GM23248 (cell line): ENCODE data around the gene RASGRP2. TPM values are rescaled to one million over a fixed set of nuclear protein-coding genes. Genes with fewer than 3 reads are reported as not detected.

Experiments used
- DNase-seq: peaks from one replicate; pipeline ENCODE4 v3.0.0-alpha.2; 2015
- H2AFZ ChIP-seq: fragments of 200-600 bp; sonication (generic); 2 replicates; pipeline ENCODE4 v1.6.1; 2016; ENCODE audit warnings: antibody characterized with exemption
- H3F3A ChIP-seq: fragments of 200-600 bp; sonication (generic); 2 replicates; pipeline ENCODE4 v1.6.1; 2016; ENCODE audit warnings: mild to moderate bottlenecking, antibody characterized with exemption, mixed run types; ENCODE audit not compliant: insufficient read depth
- H3K27ac ChIP-seq: fragments of 200-600 bp; sonication (generic); 2 replicates; pipeline ENCODE4 v1.5.1; 2016; ENCODE audit warnings: mild to moderate bottlenecking
- H3K27me3 ChIP-seq: fragments of 200-600 bp; sonication (generic); replicated peaks from 2 replicates; pipeline ENCODE4 v1.6.1; 2016; ENCODE audit warnings: mild to moderate bottlenecking; ENCODE audit not compliant: insufficient read depth
- H3K36me3 ChIP-seq: fragments of 200-600 bp; sonication (generic); 2 replicates; pipeline ENCODE4 v1.6.1; 2016; ENCODE audit warnings: low read depth, mild to moderate bottlenecking
- H3K4me1 ChIP-seq: fragments of 200-600 bp; sonication (generic); 2 replicates; pipeline ENCODE4 v1.6.1; 2016; ENCODE audit warnings: mild to moderate bottlenecking; ENCODE audit not compliant: insufficient read depth
- H3K4me2 ChIP-seq: fragments of 200-600 bp; sonication (generic); one replicate; pipeline ENCODE4 v1.6.1; 2016; ENCODE audit warnings: mild to moderate bottlenecking; ENCODE audit not compliant: unreplicated experiment
- H3K4me3 ChIP-seq: fragments of 200-600 bp; sonication (generic); 2 replicates; pipeline ENCODE4 v1.5.1; 2016; ENCODE audit warnings: mild to moderate bottlenecking
- H3K79me2 ChIP-seq: fragments of 200-600 bp; sonication (generic); 2 replicates; pipeline ENCODE4 v1.6.1; 2016; ENCODE audit warnings: mild to moderate bottlenecking; ENCODE audit not compliant: insufficient read depth
- H3K9ac ChIP-seq: fragments of 200-600 bp; sonication (generic); 2 replicates; pipeline ENCODE4 v1.6.1; 2016; ENCODE audit warnings: mild to moderate bottlenecking
- H3K9me2 ChIP-seq: fragments of 200-600 bp; sonication (generic); 2 replicates; pipeline ENCODE4 v1.6.1; 2016; ENCODE audit warnings: mixed run types, mild to moderate bottlenecking, moderate library complexity; ENCODE audit not compliant: insufficient read depth
- H3K9me3 ChIP-seq: fragments of 200-600 bp; sonication (generic); one replicate; pipeline ENCODE4 v1.6.1; 2017; ENCODE audit warnings: low read depth
- H4K20me1 ChIP-seq: fragments of 200-600 bp; sonication (generic); 2 replicates; pipeline ENCODE4 v1.6.0; 2016; ENCODE audit not compliant: insufficient read depth
- EZH2 ChIP-seq: fragments of 200-600 bp; sonication (generic); IDR thresholded peaks from 2 replicates; pipeline ENCODE4 v1.6.1; 2018; ENCODE audit warnings: antibody characterized with exemption, mild to moderate bottlenecking; ENCODE audit not compliant: insufficient read depth, poor library complexity, severe bottlenecking
- EZH2phosphoT487 ChIP-seq: fragments of 200-600 bp; sonication (generic); IDR thresholded peaks from 2 replicates; pipeline ENCODE4 v1.6.1; 2018; ENCODE audit warnings: antibody characterized with exemption, moderate library complexity, mild to moderate bottlenecking, low read depth; ENCODE audit not compliant: insufficient read depth
- WGBS, 2 experiments: methylation state at CpG; one replicate each; pipeline ENCODE4 v1.1.6; 2015 to 2017; ENCODE audit warnings: low lambda C conversion rate in 2 of 2, low coverage in 1 of 2; ENCODE audit errors: missing lambda C conversion rate in 2 of 2; 5-methylcytosine and 5-hydroxymethylcytosine counted together
- in situ Hi-C: fragments of 300-500 bp; cut with MboI; formaldehyde crosslinking; loops from 2 replicates; pipeline ENCODE4 v1.15.0; 2020
- polyA plus RNA-seq: library from polyadenylated mRNA; unstranded; fragments of >200 nt; fragmentation: Nextera tagmentation; extraction: Ambion mirVana; gene quantifications from 2 replicates; pipeline ENCODE4 v1.2.1, GENCODE V29; 2016
- total RNA-seq: library from RNA; depleted of rRNA; stranded (reverse); fragments of >200 nt; shearing (Covaris generic); gene quantifications from 2 replicates; pipeline ENCODE4 v1.2.3, GENCODE V29; 2014

RASGRP2 gene
- total and polyA plus RNA-seq, 2 experiments from 2014 or later, result 0.68 TPM; not detected in 1

DNA sequence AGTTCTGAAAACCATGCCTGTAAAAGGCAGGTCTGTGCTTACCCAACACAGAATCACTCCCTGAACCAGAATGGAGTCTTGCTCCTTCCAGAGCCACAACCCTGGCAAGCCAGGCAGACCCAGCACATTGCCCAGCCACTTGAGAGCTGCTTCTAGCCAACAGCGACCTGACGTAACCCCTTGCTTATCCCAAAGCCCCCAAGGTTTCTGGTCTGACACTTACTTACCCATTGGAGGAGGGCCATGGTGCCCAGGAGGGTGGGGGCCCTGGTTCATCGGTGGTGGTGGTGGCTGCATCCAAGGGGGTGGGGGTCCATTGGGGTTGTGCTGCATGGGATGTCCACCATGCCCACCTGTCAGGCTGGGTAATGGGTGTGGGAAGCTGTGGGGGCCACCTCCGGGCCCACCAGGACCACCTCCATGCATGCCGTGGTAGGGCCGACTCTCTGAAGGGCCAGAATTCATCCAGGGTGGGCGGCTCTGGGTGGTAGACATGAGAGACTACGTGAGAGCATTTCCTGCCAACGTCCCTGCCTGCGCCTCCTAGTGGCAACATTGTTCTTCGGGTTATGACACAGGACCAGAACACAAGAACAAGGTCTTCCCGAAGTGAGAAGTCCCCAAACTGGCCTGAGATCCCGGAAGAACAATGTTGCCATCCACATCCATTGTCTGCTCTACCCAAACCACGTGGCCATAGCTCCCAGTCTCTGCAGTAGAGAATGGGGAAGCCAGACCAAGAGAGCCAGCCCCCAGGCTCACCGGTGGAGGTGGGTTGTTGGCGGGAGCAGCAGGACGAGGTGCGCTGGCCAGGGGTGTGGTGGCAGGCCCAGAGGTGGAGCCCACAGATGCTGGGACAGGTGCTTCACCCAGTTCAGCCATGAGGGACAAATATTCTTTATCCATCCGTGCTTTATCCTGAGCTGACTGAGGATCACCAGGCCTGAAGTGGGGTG lies 23.7 kb upstream of the RASGRP2 start:
- Histone ChIP-seq H3K27ac (no peak overlapping the region), H3K4me2 (no peak overlapping the region), H3K9me3 (no peaks in the 10 kb centered on the region), H3K9me2 (no peaks in the 10 kb centered on the region), H2AFZ (no peak overlapping the region), H3K9ac (no peak overlapping the region), H3K79me2 (peaks cover 59% of the 10 kb centered on the region), H3K4me1 (peaks cover 17% of the 10 kb centered on the region; the same call in 1 of the 2 replicates), H3K27me3 (no peaks in the 10 kb centered on the region), H4K20me1 (peaks cover 12% of the 10 kb centered on the region; the same call in 1 of the 2 replicates), H3K36me3 (peaks cover 76% of the 10 kb centered on the region), H3K4me3 (no peak overlapping the region), H3F3A (peaks cover 68% of the 10 kb centered on the region)
- 55 to 56% methylated on average over 18 to 19 of the region's 19 CpGs for WGBS, 2 experiments
- peak; percentile 73 for DNase-seq
- TF ChIP-seq EZH2phosphoT487, result no peak
- no peak for TF ChIP-seq EZH2
- in situ Hi-C loops, result no loop called here

DNA sequence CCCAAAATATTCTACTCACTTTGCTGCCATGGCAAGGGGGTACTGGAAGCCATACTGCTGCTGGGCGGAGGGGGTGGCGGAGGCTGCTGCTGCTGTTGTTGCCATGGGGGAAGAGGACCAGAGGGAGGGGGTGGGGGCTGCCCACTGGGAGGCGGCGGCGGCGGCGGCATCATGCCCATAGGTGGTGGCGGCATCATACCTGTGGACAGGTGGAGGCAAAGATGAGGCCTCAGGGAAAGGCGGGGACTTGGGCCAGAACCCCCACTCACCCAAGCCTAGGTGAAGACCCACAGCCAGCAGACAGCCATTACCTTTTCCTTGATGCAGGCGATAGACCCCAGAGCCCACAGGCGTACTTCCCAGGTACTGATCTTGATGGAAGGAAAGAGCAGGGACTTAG lies 22.9 kb upstream of the RASGRP2 start:
- WGBS, 2 experiments, result 99 to 100% methylated on average over 4 to 11 of the region's 11 CpGs
- in situ Hi-C loops, result no loop called here
- H3K9me3 ChIP-seq, result no peaks in the 10 kb centered on the region
- peaks cover 5% of the 10 kb centered on the region; the same call in 1 of the 2 replicates for H4K20me1 ChIP-seq
- TF ChIP-seq EZH2 (no peak), EZH2phosphoT487 (no peak)
- H2AFZ ChIP-seq, result no peak overlapping the region
- H3K4me2 ChIP-seq, result no peak overlapping the region
- DNase-seq, result no peak
- no peaks in the 10 kb centered on the region for H3K27me3 ChIP-seq
- H3K9me2 ChIP-seq, result no peaks in the 10 kb centered on the region
- no peak overlapping the region for H3K27ac ChIP-seq
- H3F3A ChIP-seq, result peaks cover 67% of the 10 kb centered on the region
- H3K4me3 ChIP-seq, result no peak overlapping the region
- H3K36me3 ChIP-seq, result peaks cover 71% of the 10 kb centered on the region
- peaks cover 10% of the 10 kb centered on the region; the same call in 1 of the 2 replicates for H3K4me1 ChIP-seq
- peaks cover 52% of the 10 kb centered on the region for H3K79me2 ChIP-seq
- H3K9ac ChIP-seq, result no peak overlapping the region

DNA sequence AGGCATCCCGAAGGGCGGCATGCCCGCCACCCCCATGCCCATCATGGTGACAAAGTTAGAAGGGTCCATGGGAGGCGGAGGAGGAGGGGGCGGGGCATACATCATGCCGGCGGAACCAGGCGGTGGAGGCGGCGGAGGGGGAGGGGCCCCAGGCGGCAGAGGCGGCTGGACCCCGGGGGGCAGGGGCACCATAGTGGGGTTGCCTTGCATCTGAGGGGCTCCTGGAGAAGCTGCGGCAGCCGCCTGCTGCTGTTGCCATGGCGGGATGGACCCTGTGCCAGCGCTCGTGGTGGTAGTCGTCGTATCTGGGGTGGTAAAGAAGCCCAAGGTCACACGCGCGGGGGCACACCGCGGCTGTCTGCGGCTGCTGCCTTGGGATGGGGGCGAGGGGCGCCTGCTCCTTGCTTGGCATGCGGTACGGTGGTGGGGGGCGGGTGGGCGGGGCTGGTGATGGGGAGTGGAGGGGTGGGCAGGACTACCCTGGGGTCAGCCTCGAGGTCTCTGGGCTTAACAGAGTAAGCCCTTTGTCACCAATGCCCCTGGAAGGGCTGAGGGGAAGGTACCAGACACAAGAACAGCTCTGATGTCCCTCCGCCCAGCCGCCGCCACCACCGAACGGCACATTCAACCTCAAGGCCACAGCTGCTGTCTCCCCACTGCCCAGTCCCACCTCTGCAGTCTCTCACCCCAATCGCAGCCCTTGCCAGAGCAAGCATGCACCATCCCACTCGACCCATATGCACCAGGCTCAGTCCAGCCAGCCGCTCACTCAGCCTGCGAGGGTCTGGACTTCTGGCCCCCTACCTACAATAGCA lies 22.1 kb upstream of the RASGRP2 start:
- Histone ChIP-seq H2AFZ (no peak overlapping the region), H3F3A (peaks cover 66% of the 10 kb centered on the region), H3K4me2 (no peak overlapping the region), H3K9me3 (no peaks in the 10 kb centered on the region), H3K9me2 (no peaks in the 10 kb centered on the region), H3K36me3 (peaks cover 63% of the 10 kb centered on the region), H3K27ac (no peak overlapping the region), H4K20me1 (no peaks in the 10 kb centered on the region), H3K27me3 (no peaks in the 10 kb centered on the region), H3K79me2 (peaks cover 43% of the 10 kb centered on the region), H3K4me1 (peaks cover 10% of the 10 kb centered on the region; the same call in 1 of the 2 replicates), H3K4me3 (no peak overlapping the region), H3K9ac (no peak overlapping the region)
- DNase-seq, result no peak
- in situ Hi-C loops, result no loop called here
- TF ChIP-seq EZH2 (no peak), EZH2phosphoT487 (no peak)
- WGBS, 2 experiments, result 87 to 91% methylated on average over 24 to 42 of the region's 42 CpGs

DNA sequence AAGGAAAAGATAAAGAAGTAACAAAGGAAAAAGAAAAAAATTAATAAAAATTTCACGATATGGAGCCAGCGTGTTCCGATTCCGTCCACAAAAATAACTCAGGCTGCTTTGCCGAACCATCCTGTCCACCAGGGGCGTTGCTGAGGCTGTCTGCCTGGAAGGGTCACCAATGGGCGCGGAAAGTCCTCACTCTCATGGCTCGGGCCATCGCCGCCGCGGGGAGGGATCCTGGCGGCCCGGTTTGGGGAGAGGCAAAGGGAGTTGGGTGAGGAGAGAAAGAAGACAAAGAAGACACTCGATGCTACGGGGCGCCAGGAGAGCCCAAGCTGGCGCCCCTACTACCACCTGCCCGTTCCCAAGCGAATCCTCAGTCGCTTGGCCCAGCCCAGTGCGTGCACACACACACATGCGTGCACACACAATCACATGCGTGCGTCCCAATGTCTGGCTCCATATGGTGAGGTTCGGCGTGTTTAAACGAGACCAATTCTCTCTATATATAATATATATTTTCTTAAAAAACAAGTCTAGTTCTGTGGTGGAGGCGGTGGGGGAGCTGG lies 21.4 kb upstream of the RASGRP2 start:
- in situ Hi-C loops, result no loop called here
- no peaks in the 10 kb centered on the region for H3K9me2 ChIP-seq
- H3K9ac ChIP-seq, result no peak overlapping the region
- no peaks in the 10 kb centered on the region for H3K27me3 ChIP-seq
- H3K4me1 ChIP-seq, result peaks cover 10% of the 10 kb centered on the region; the same call in 1 of the 2 replicates
- H3K79me2 ChIP-seq, result peaks cover 37% of the 10 kb centered on the region
- 88 to 91% methylated on average over 28 to 30 of the region's 30 CpGs for WGBS, 2 experiments
- H3K9me3 ChIP-seq, result no peaks in the 10 kb centered on the region
- no peak overlapping the region for H2AFZ ChIP-seq
- H3K36me3 ChIP-seq, result peaks cover 59% of the 10 kb centered on the region
- no peaks in the 10 kb centered on the region for H4K20me1 ChIP-seq
- no peak for TF ChIP-seq EZH2phosphoT487
- no peak for TF ChIP-seq EZH2
- H3K4me3 ChIP-seq, result no peak overlapping the region
- DNase-seq, result no peak
- no peak overlapping the region for H3K27ac ChIP-seq
- no peak overlapping the region for H3K4me2 ChIP-seq
- peaks cover 67% of the 10 kb centered on the region for H3F3A ChIP-seq
